SK-N-MC (cell line): Measurements from ENCODE around the gene ALAD.

Experiments
- EZH2 ChIP-seq: fragments of 200-600 bp; sonication (generic); IDR thresholded peaks from one replicate; pipeline ENCODE4 v1.6.1; 2017; ENCODE audit warnings: antibody characterized with exemption
- POLR2AphosphoS5 ChIP-seq: IDR thresholded peaks from 2 replicates; pipeline ENCODE4 v1.6.1; 2012; ENCODE audit warnings: mild to moderate bottlenecking, low read depth, low read length, borderline replicate concordance

DNA sequence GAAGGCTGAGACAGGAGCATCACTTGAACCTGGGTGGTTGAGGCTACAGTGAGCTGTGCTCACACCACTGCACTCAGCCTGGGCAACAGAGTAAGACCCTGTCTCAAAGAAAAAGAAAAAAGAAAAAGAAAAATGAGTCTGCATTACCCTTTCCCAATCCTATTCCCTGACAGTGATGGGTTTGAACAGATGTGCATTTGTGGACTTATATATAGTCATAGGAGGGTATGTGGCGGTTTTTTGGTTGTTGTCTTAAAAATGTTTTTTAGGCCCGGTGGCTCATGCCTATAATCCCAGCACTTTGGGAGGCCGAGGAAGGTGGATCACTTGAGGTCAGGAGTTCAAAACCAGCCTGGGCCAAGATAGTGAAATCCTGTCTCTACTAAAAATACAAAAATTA lies 37.7 kb downstream of the ALAD start:
- TF ChIP-seq POLR2AphosphoS5: no peak
- no peak for TF ChIP-seq EZH2
